Natural killer cell (primary cell): Measurements from ENCODE around the gene CCDC154. TPM values are rescaled to one million over a fixed set of nuclear protein-coding genes. Genes with fewer than 3 reads are reported as not detected.

Source experiments
- ATAC-seq, 3 donors: fragments of 150-1000 bp in 2 of 3; fragments of 200-7000 bp in 1 of 3; cut with Tn5 transposase; 1 replicate in 1 of 3; 2 replicates in 2 of 3; pipeline ENCODE4 v1.10.0; 2021; ENCODE audit warnings: mild to moderate bottlenecking in 2 of 3, moderate library complexity in 2 of 3
- DNase-seq, 2 donors: peaks; one replicate each; pipeline versions ENCODE4 v3.0.0 to v3.0.0-alpha.2; 2013 to 2021; ENCODE audit warnings: mixed read lengths in 1 of 2
- H3K27ac ChIP-seq: one replicate; pipeline ENCODE4 v1.5.1; 2013; ENCODE audit warnings: mild to moderate bottlenecking, low read length
- H3K27me3 ChIP-seq: one replicate; pipeline ENCODE4 v1.6.1; 2013; ENCODE audit warnings: low read length; ENCODE audit not compliant: control insufficient read depth, insufficient read depth
- H3K36me3 ChIP-seq: one replicate; pipeline ENCODE4 v1.6.1; 2013; ENCODE audit warnings: low read length; ENCODE audit not compliant: control insufficient read depth, insufficient read depth
- H3K4me1 ChIP-seq: one replicate; pipeline ENCODE4 v1.6.1; 2013; ENCODE audit warnings: low read length; ENCODE audit not compliant: control insufficient read depth, insufficient read depth
- H3K4me3 ChIP-seq: one replicate; pipeline ENCODE4 v1.5.1; 2013; ENCODE audit warnings: low read length
- H3K9me3 ChIP-seq: one replicate; pipeline ENCODE4 v1.6.1; 2013; ENCODE audit warnings: low read length; ENCODE audit not compliant: control insufficient read depth, insufficient read depth
- H3K27ac Mint-ChIP-seq, 2 donors: one replicate each; pipeline ENCODE4 v1.8.0; 2022; ENCODE audit warnings: mild to moderate bottlenecking in 2 of 2, mixed read lengths in 2 of 2, moderate library complexity in 1 of 2
- H3K27me3 Mint-ChIP-seq, 2 donors: one replicate each; pipeline ENCODE4 v1.8.0; 2022; ENCODE audit warnings: low read depth in 2 of 2, mixed read lengths in 2 of 2
- H3K36me3 Mint-ChIP-seq: one replicate; pipeline ENCODE4 v1.8.0; 2022; ENCODE audit warnings: mixed read lengths
- H3K4me1 Mint-ChIP-seq, 2 donors: one replicate each; pipeline ENCODE4 v1.8.0; 2022; ENCODE audit warnings: mixed read lengths in 2 of 2
- H3K4me3 Mint-ChIP-seq: one replicate; pipeline ENCODE4 v1.8.0; 2022; ENCODE audit warnings: mild to moderate bottlenecking, moderate library complexity, mixed read lengths
- H3K9me3 Mint-ChIP-seq, 2 donors: one replicate each; pipeline ENCODE4 v1.8.0; 2022; ENCODE audit warnings: mixed read lengths in 2 of 2
- whole genome bisulfite sequencing: methylation state at CpG from one replicate; pipeline ENCODE4 v1.1.7; 2013; ENCODE audit warnings: missing lambda C conversion rate; ENCODE audit not compliant: insufficient coverage; 5-methylcytosine and 5-hydroxymethylcytosine counted together
- intact Hi-C: fragments of 100-400 bp; cut with micrococcal nuclease; formaldehyde crosslinking; loops from one replicate; pipeline ENCODE4 v1.14.2; 2022
- total RNA-seq, 4 donors: library from RNA; stranded (reverse); fragments of 120-200 nt in 1 of 4; gene quantifications; one replicate each; pipeline versions ENCODE4 v1.2.3 to v1.2.4, GENCODE V29; 2013 to 2022
- TF ChIP-seq, protein P1 (sequence below): fragments of 200-600 bp; IDR thresholded peaks from one replicate; pipeline ENCODE4 v1.8.0; 2022; ENCODE audit warnings: antibody characterized with exemption

CCDC154 gene
- total RNA-seq, 3 donors from 2014 or later (not counting 1 experiment from before 2014, with no cell fraction given), result 0.88 to 1.8 (median 1.6) TPM

DNA sequence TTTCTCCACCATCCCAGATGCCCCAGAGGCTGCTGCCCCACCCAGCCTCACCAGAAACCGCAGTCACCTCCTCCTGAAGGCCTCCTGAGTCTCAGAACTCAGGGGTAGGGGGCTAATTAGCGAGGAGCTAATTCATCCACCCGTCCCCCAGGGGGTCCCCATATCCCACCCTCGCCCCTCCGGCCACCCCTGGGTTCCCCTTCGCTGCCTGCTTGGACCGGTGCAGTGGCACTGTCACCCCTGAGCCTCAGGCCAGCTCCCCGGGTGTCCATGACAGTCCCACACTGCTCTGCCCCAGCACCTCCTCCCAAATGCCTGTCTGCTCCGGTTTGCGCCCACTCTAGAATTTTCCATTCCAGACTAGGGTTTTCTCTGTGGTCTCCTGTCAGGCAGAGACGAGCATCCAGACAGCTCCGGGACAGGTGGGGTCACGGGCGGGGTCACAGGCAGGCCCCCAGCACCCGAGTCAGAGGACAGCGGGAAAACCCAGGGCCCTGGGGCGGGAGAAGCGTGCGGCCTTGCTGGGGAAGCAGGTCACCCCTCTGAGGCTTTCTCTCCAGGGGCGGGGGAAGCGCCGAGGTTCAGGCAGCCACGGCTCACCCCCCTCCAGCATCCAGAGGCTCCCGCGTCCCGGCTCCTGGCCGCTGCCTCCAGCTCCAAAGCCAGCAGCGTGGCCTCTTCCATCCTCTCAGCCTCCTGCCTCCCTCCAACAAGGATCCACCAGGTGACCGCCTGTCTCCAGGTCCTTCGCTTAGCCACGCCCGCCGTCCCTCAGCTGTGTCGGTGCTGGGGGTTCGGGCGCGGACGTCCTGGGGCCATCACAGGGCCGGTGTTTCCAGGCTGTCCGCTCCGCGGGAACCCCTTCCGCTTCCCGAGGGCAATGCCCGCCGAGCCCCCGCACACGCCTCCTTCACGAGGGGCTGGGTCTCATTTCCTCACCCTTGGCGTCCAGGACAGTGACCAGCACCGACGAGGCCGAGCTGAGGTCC, 16.6 kb downstream of the CCDC154 start:
- TF ChIP-seq, protein P1, sequence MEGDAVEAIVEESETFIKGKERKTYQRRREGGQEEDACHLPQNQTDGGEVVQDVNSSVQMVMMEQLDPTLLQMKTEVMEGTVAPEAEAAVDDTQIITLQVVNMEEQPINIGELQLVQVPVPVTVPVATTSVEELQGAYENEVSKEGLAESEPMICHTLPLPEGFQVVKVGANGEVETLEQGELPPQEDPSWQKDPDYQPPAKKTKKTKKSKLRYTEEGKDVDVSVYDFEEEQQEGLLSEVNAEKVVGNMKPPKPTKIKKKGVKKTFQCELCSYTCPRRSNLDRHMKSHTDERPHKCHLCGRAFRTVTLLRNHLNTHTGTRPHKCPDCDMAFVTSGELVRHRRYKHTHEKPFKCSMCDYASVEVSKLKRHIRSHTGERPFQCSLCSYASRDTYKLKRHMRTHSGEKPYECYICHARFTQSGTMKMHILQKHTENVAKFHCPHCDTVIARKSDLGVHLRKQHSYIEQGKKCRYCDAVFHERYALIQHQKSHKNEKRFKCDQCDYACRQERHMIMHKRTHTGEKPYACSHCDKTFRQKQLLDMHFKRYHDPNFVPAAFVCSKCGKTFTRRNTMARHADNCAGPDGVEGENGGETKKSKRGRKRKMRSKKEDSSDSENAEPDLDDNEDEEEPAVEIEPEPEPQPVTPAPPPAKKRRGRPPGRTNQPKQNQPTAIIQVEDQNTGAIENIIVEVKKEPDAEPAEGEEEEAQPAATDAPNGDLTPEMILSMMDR, result no peak
- no peaks in the 10 kb centered on the region for H3K36me3 ChIP-seq
- WGBS, result 86% methylated on average over 53 of the region's 53 CpGs
- H3K9me3 Mint-ChIP-seq, result no peaks in the 10 kb centered on the region
- intact Hi-C loops, result no loop called here
- H3K4me1 ChIP-seq, result peaks cover 28% of the 10 kb centered on the region
- DNase-seq (no peak), ATAC-seq (no peak)
- peak overlapping the region in 1 of 2 donors; percentile 38 for H3K27ac Mint-ChIP-seq
- no peaks in the 10 kb centered on the region for H3K9me3 ChIP-seq
- H3K36me3 Mint-ChIP-seq, result no peaks in the 10 kb centered on the region
- peaks cover 0 to 7% of the 10 kb centered on the region in 2 donors for H3K4me1 Mint-ChIP-seq
- H3K27me3 ChIP-seq, result no peaks in the 10 kb centered on the region
- no peaks in the 10 kb centered on the region for H3K27me3 Mint-ChIP-seq
- H3K4me3 ChIP-seq, result no peak overlapping the region
- H3K4me3 Mint-ChIP-seq, result peak overlapping the region; percentile 59
- H3K27ac ChIP-seq, result no peak overlapping the region

DNA sequence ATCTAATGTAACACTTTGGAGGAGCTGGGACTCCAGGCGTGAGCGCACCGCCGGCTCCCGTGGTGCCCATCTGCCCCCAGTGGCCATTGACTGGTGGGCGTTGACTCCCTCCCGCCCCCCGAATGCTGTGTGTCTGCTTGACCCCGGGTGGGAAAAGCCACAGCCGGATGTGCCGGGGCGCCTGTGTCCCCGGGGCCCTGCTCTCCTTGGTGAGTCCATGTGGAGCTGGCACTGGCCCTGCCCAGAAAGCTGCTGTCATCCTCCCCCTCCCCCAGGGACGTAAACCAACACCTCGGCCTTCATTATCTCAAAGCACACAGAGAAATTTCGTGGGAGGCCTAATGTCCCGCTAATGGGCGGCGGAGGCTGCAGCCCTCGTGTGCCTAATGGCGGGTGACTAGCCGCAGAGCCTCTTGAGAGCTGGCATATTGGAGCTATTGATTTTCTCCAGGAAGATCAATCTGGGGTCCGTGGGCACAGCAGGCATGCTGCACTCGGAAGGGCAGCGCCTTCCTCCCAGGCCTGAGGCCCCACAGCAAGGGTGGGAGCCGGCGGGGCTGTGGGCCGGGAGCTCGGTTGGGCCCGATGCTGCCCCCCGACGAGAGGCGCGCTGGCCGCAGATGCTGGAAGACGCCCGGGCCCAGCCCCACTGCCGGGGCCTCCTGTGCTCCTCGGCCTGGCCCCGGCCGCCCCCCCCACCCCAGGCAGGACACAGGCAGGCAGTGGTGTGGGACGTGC, 17.5 kb downstream of the CCDC154 start:
- Histone ChIP-seq H3K27me3 (no peaks in the 10 kb centered on the region), H3K36me3 (no peaks in the 10 kb centered on the region), H3K4me3 (no peak overlapping the region), H3K9me3 (no peaks in the 10 kb centered on the region), H3K4me1 (peaks cover 20% of the 10 kb centered on the region), H3K27ac (no peak overlapping the region)
- TF ChIP-seq, protein P1, result no peak
- Mint-ChIP-seq H3K4me3 (no peak overlapping the region), H3K36me3 (no peaks in the 10 kb centered on the region), H3K4me1 (peaks cover 0 to 2% of the 10 kb centered on the region in 2 donors), H3K27ac (peak overlapping the region in 1 of 2 donors; percentile 42), H3K27me3 (no peaks in the 10 kb centered on the region), H3K9me3 (no peaks in the 10 kb centered on the region)
- no peak for ATAC-seq
- intact Hi-C loops, result no loop called here
- no peak for DNase-seq
- WGBS, result 91% methylated on average over 42 of the region's 42 CpGs

DNA sequence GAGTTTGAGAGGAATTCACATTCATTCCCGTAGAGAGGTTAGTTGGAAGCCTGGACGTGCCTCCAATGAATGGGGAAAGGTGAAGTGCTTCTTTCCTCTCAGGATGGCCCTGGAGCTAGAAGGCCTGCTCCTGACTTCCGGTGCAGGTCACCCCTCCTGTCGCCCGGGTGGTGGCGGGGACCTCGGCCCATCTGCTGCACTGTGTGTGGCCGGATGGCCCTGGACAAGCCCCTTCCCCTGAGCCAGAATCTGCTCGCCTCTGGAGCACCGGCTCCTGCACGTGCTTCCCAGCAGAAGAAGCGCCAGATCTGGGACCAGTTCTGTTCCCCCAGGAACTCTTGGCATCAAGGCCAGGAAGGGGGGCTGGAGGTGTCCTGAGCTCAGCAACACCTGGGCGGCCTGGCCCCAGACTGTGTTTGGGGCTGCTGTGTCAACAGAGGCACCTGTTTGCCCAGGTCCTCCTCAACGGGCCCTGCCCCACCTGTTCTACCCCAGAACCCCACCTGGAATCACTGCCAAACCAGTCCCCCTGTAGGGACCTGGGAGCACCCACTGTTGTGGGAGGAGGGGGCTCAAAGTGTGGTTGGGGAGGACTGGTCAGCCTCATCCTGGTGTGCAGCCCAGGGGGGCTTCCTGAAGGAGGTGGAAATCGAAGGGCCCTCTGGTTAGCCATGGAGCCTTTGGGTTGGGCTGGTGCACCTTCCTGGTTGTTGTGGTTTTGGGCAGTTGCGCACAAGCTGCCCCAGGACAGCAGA, 18.6 kb downstream of the CCDC154 start:
- Mint-ChIP-seq H3K4me3 (no peak overlapping the region), H3K36me3 (no peaks in the 10 kb centered on the region), H3K27me3 (no peaks in the 10 kb centered on the region), H3K9me3 (no peaks in the 10 kb centered on the region), H3K27ac (no peak overlapping the region), H3K4me1 (peaks cover 0 to 5% of the 10 kb centered on the region in 2 donors)
- TF ChIP-seq, protein P1, result no peak
- Histone ChIP-seq H3K27ac (no peak overlapping the region), H3K36me3 (no peaks in the 10 kb centered on the region), H3K9me3 (no peaks in the 10 kb centered on the region), H3K4me1 (peaks cover 22% of the 10 kb centered on the region), H3K4me3 (no peak overlapping the region), H3K27me3 (no peaks in the 10 kb centered on the region)
- ATAC-seq, result no peak
- DNase-seq, result no peak
- intact Hi-C loops, result no loop called here
- WGBS, result 90% methylated on average over 16 of the region's 16 CpGs
